NCI-H1436 (cell line): ENCODE results near the gene FRZB.
A peak's percentile ranks its signal among the peaks of the same experiment; 100 is the strongest.
"Not testable (repeated sequence)": the region's sequence is repeated elsewhere in the genome, so short reads cannot be mapped to it uniquely, and the experiment has no call there.

Experiments used
- DNase-seq: peaks from one replicate; lab custom pipeline; 2025; lab: John Stamatoyannopoulos, UW

Gene FRZB

GRCh38 chr2:182866461-182867406, at the start of gene FRZB:
FRZB (minus strand) TSS chr2:182866637; CDS start chr2:182866552, 85 bp downstream.
- no peak for DNase-seq

- DNase-seq = peak; percentile 18
Observed at GRCh38 chr2:182915369-182916326, 49.2 kb upstream of the FRZB start.

GRCh38 chr2:182914852-182915251, 48.4 kb upstream of the FRZB start:
- DNase-seq = no peak

GRCh38 chr2:182913064-182913463, 46.6 kb upstream of the FRZB start:
- no peak for DNase-seq

GRCh38 chr2:182912518-182912915, 46.1 kb upstream of the FRZB start:
- no peak for DNase-seq

GRCh38 chr2:182911813-182912517, 45.5 kb upstream of the FRZB start:
- no peak for DNase-seq

- DNase-seq = no peak
Observed at GRCh38 chr2:182910965-182911364, 44.5 kb upstream of the FRZB start.

GRCh38 chr2:182907081-182907830, 40.8 kb upstream of the FRZB start:
- no peak for DNase-seq

- no peak for DNase-seq
Observed at GRCh38 chr2:182906454-182906853, 40.0 kb upstream of the FRZB start.

- no peak for DNase-seq
Observed at GRCh38 chr2:182904844-182905243, 38.4 kb upstream of the FRZB start.

GRCh38 chr2:182903566-182903965, 37.1 kb upstream of the FRZB start:
- no peak for DNase-seq

GRCh38 chr2:182901748-182902147, 35.3 kb upstream of the FRZB start:
- DNase-seq = no peak

GRCh38 chr2:182898718-182899117, 32.3 kb upstream of the FRZB start:
- no peak for DNase-seq

GRCh38 chr2:182897137-182897536, 30.7 kb upstream of the FRZB start:
- no peak for DNase-seq

- DNase-seq = no peak
Observed at GRCh38 chr2:182895798-182896197, 29.4 kb upstream of the FRZB start.

GRCh38 chr2:182895169-182895568, 28.7 kb upstream of the FRZB start:
- DNase-seq = no peak

GRCh38 chr2:182894174-182894573, 27.7 kb upstream of the FRZB start:
- no peak for DNase-seq

- DNase-seq = no peak
Observed at GRCh38 chr2:182893666-182894065, 27.2 kb upstream of the FRZB start.

- not testable (repeated sequence) for DNase-seq
Observed at GRCh38 chr2:182893035-182893434, 26.6 kb upstream of the FRZB start.

- no peak for DNase-seq
Observed at GRCh38 chr2:182891611-182892010, 25.2 kb upstream of the FRZB start.

- no peak for DNase-seq
Observed at GRCh38 chr2:182890773-182891378, 24.4 kb upstream of the FRZB start.
